HG02938 (cell line): ENCODE data around the gene VAMP8.
"Not testable (repeated sequence)": the region's sequence is repeated elsewhere in the genome, so short reads cannot be mapped to it uniquely, and the experiment has no call there.

Source experiments
- ATAC-seq: cut with Tn5 transposase; IDR thresholded peaks from one replicate; pipeline ENCODE4 v1.9.1; 2021; ENCODE audit warnings: mild to moderate bottlenecking, moderate library complexity; ENCODE audit not compliant: unreplicated experiment

Gene VAMP8

GRCh38 chr2:85547089-85547858 is 30.1 kb upstream of the VAMP8 start:
- ATAC-seq: no peak

- no peak for ATAC-seq
These were observed 29.4 kb upstream of the VAMP8 start for GRCh38 chr2:85547859-85548607.

GRCh38 chr2:85548608-85548900 is 28.8 kb upstream of the VAMP8 start:
- no peak for ATAC-seq

- no peak for ATAC-seq
These were observed 28.3 kb upstream of the VAMP8 start for GRCh38 chr2:85549095-85549494.

GRCh38 chr2:85549826-85550225 is 27.6 kb upstream of the VAMP8 start:
- no peak for ATAC-seq

- no peak for ATAC-seq
These were observed 26.9 kb upstream of the VAMP8 start for GRCh38 chr2:85550486-85550885.

- ATAC-seq: no peak
These were observed 25.4 kb upstream of the VAMP8 start for GRCh38 chr2:85551698-85552678.

- ATAC-seq: no peak
These were observed 24.2 kb upstream of the VAMP8 start for GRCh38 chr2:85553184-85553583.

GRCh38 chr2:85554980-85555612 is 22.3 kb upstream of the VAMP8 start:
- ATAC-seq: no peak

- ATAC-seq: no peak
These were observed 20.3 kb upstream of the VAMP8 start for GRCh38 chr2:85557130-85557529.

GRCh38 chr2:85558160-85558559 is 19.2 kb upstream of the VAMP8 start:
- no peak for ATAC-seq

- ATAC-seq: not testable (repeated sequence)
These were observed 17.0 kb upstream of the VAMP8 start for GRCh38 chr2:85560403-85560726.

- peak; percentile 7 for ATAC-seq
These were observed 16.5 kb upstream of the VAMP8 start for GRCh38 chr2:85560812-85561279.

- ATAC-seq: peak; percentile 89
These were observed 15.8 kb upstream of the VAMP8 start, which contains the start of gene GGCX for GRCh38 chr2:85561280-85562212. GGCX (minus strand) TSS chr2:85561493; CDS start chr2:85561428, 65 bp downstream.

GRCh38 chr2:85564144-85564563 is 13.2 kb upstream of the VAMP8 start:
- ATAC-seq: no peak

GRCh38 chr2:85566265-85566664 is 11.1 kb upstream of the VAMP8 start:
- ATAC-seq: no peak

GRCh38 chr2:85575739-85576138 is 1.6 kb upstream of the VAMP8 start:
- no peak for ATAC-seq

- ATAC-seq: no peak
These were observed 362 bp upstream of the VAMP8 start for GRCh38 chr2:85577063-85577385.

- peak; percentile 44 for ATAC-seq
These were observed 1.1 kb downstream of the VAMP8 start for GRCh38 chr2:85578243-85579180.
